ENCODE results near the gene CAPN11.

DNA sequence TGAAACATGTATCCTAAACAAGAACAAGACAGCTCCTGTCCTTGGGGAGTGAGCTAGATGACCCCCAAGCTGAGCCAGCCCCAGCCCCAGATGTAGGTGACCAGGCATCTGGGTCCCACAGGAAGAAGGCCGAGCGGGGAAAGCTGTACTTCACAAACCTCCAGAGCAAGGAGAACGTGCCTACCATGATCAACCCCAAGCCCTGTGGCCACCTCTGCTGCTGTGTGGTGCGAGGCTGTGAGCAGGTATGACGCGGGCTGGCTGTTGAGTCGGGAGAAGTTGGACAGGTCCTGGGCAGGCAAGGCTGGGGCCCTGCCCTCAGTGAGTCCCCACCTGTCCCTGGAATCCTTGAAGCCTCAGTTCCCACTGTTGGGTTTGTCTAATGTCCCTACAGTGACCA is 11.4 kb upstream of the CAPN11 start:
- TF ChIP-seq, protein P1, sequence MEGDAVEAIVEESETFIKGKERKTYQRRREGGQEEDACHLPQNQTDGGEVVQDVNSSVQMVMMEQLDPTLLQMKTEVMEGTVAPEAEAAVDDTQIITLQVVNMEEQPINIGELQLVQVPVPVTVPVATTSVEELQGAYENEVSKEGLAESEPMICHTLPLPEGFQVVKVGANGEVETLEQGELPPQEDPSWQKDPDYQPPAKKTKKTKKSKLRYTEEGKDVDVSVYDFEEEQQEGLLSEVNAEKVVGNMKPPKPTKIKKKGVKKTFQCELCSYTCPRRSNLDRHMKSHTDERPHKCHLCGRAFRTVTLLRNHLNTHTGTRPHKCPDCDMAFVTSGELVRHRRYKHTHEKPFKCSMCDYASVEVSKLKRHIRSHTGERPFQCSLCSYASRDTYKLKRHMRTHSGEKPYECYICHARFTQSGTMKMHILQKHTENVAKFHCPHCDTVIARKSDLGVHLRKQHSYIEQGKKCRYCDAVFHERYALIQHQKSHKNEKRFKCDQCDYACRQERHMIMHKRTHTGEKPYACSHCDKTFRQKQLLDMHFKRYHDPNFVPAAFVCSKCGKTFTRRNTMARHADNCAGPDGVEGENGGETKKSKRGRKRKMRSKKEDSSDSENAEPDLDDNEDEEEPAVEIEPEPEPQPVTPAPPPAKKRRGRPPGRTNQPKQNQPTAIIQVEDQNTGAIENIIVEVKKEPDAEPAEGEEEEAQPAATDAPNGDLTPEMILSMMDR (conservative IDR thresholded peaks at IDR 0.05; ENCODE audit: low read depth in 2 of 2), result no peak
- TF ChIP-seq EZH2phosphoT487 (IDR thresholded peaks at IDR 0.05; ENCODE audit: unreplicated experiment) (no peak), EZH2 (IDR thresholded peaks at IDR 0.05; ENCODE audit: low read depth, unreplicated experiment) (no peak)

All from GM23338 (cell line).